ENCODE results near the gene SMPD1.
"Not testable (repeated sequence)": the region's sequence is repeated elsewhere in the genome, so short reads cannot be mapped to it uniquely, and the experiment has no call there.

SMPD1 gene

GRCh38 chr11:6385046-6385777, 5.1 kb upstream of the SMPD1 start:
- intact Hi-C loops (cut with DNase I) = loop anchor here (10.0 kb wide), 1 partner anchor 300 kb away; the partner anchor contains the start of gene MRPL17
- DNase-seq = no peak

GRCh38 chr11:6387811-6388599, 2.3 kb upstream of the SMPD1 start:
- DNase-seq = no peak
- intact Hi-C loops (cut with DNase I) = loop anchor here (10.0 kb wide), 1 partner anchor 297 kb away; the partner anchor contains the start of gene MRPL17

- intact Hi-C loops (cut with DNase I) = loop anchor here (10.0 kb wide), 1 partner anchor 296 kb away; the partner anchor contains the start of gene MRPL17
- DNase-seq = no peak
Measured at GRCh38 chr11:6388748-6389147, 1.5 kb upstream of the SMPD1 start.

GRCh38 chr11:6390718-6391469, 620 bp downstream of the SMPD1 start:
- intact Hi-C loops (cut with DNase I) = no loop called here
- DNase-seq = no peak

- intact Hi-C loops (cut with DNase I) = no loop called here
- no peak for DNase-seq
Measured at GRCh38 chr11:6391537-6392134, 1.4 kb downstream of the SMPD1 start.

GRCh38 chr11:6392251-6392650, 2.0 kb downstream of the SMPD1 start:
- intact Hi-C loops (cut with DNase I) = not testable (repeated sequence)

GRCh38 chr11:6393989-6394670, 3.9 kb downstream of the SMPD1 start:
- no peak for DNase-seq
- intact Hi-C loops (cut with DNase I) = no loop called here

More at GRCh38 chr11:6392251-6392650, 2.0 kb downstream of the SMPD1 start:
- not testable (repeated sequence) for DNase-seq

- DNase-seq = no peak
- intact Hi-C loops (cut with DNase I) = no loop called here
Measured at GRCh38 chr11:6395470-6396060, 5.3 kb downstream of the SMPD1 start.

- intact Hi-C loops (cut with DNase I) = no loop called here
- no peak for DNase-seq
Measured at GRCh38 chr11:6397156-6397555, 6.9 kb downstream of the SMPD1 start.

GRCh38 chr11:6397636-6398035, 7.4 kb downstream of the SMPD1 start:
- DNase-seq = no peak
- intact Hi-C loops (cut with DNase I) = no loop called here

GRCh38 chr11:6400431-6401345, 10.4 kb downstream of the SMPD1 start:
- DNase-seq = peak in 7 of 42 donors; percentile 14 to 58 (median 46)
- intact Hi-C loops (cut with DNase I) = no loop called here

- intact Hi-C loops (cut with DNase I) = no loop called here
- no peak for DNase-seq
Measured at GRCh38 chr11:6401464-6401863, 11.2 kb downstream of the SMPD1 start.

GRCh38 chr11:6402061-6402470, 11.8 kb downstream of the SMPD1 start:
- intact Hi-C loops (cut with DNase I) = no loop called here
- peak in 3 of 42 donors; percentile 39 to 44 (median 41) for DNase-seq

- intact Hi-C loops (cut with DNase I) = no loop called here
- no peak for DNase-seq
Measured at GRCh38 chr11:6402561-6402981, 12.3 kb downstream of the SMPD1 start.

GRCh38 chr11:6403539-6403938, 13.3 kb downstream of the SMPD1 start:
- DNase-seq = no peak
- intact Hi-C loops (cut with DNase I) = no loop called here

GRCh38 chr11:6404342-6405051, 14.2 kb downstream of the SMPD1 start:
- DNase-seq = peak in 32 of 42 donors; percentile 40 to 80 (median 66)
- intact Hi-C loops (cut with DNase I) = no loop called here

Measured in head of caudate nucleus (tissue), 42 donors.